GM18498 (cell line): Measurements from ENCODE around the gene EEA1.
"Not testable (repeated sequence)": the region's sequence is repeated elsewhere in the genome, so short reads cannot be mapped to it uniquely, and the experiment has no call there.

Experiments used
- ATAC-seq: cut with Tn5 transposase; IDR thresholded peaks from one replicate; pipeline ENCODE4 v1.9.1; 2021; ENCODE audit warnings: mild to moderate bottlenecking, moderate library complexity; ENCODE audit not compliant: unreplicated experiment

Gene EEA1

DNA sequence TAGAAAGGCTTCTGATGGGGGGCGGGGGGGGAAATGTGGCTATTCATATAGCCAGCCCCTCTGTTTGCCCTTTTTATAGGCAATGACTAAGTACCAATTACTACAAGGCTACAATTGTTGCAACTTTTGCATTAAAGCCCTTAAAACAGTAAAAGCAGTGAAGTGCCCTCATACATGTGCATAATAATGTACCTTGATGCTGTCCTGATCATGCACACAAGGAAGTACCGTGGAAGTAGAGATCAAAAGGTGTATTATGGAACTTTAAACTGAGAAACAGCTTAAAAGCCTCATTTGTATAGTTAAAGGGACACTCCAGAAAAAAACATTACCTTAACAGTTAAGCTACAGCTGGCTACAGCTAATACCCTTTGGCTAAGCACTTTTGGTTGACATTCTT, 114.5 kb downstream of the EEA1 start:
- ATAC-seq = no peak

GRCh38 chr12:92810370-92810769, 118.7 kb downstream of the EEA1 start:
- no peak for ATAC-seq

- no peak for ATAC-seq
Measured at GRCh38 chr12:92803903-92804302, 125.2 kb downstream of the EEA1 start.

DNA sequence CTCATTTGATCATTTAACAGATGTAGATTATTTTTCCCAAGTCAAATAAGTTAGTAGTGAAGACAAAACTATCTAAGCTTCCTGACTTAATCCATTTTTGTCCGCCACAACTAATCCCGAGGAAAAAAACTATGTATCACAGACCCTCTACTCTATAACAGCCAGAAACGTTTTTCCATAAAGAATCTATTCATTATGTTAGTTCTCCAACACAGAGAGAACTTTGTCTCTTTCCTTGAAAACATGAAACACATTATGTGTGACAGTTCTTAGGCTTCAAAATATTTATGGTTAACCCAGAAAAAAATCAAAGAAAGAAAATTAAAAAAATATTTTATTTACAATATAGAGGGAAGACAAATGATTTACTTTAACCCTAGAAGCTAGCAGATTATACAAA, 126.2 kb downstream of the EEA1 start:
- ATAC-seq = no peak

DNA sequence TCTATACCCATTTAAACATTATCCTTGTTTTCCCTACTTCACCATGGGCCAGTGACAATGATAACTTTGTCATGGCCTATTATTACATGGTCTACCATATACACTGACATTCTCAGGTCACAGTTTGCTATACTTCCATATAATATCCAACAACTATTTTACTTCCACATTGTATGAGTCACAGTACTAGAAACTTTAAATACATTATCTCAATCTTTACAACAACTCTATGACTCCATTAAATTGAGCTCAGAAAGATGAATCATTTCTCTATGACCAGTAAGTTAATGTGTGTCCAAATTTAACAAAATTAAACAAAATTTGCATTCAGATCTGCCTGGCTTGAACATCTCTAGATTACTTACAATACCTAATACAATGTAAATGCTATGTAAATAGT, 132.4 kb downstream of the EEA1 start:
- no peak for ATAC-seq

DNA sequence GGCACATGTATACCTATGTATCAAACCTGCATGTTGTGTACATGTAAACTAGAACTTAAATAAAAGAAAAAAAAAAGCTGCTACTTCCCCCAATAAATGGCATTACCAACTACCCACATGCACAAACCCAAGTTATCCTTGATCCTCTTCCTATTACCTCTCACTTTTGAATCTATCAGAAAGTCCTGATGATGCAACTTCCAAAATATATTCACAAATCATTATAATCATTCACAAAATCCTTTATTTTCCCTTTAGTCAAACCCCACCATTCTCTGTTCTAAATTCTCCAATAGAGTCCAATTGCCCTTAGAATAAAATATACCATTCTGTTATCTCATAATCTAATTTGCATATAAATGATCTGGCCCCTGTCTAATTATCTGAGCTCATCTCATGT, 134.3 kb downstream of the EEA1 start:
- ATAC-seq = no peak

- not testable (repeated sequence) for ATAC-seq
Measured at GRCh38 chr12:92794356-92794755, 134.7 kb downstream of the EEA1 start.

DNA sequence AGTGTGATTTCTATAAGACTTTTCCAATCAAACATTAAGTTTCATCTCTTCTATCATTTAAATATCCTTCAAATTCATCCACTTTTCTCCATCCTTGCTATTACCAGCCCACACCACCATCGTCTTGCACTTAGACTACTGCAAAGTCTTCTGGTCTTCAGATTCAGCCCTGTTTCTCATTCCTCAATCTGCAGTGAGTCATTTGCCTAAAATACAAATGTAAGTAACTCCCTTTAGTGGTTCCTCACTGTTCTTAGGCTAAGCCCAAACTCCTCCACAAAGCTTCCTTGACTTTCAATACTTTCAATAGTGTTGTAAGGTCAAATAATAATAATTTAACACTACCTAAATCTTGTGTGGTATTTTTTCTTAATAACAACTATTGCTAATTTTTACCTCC, 143.1 kb downstream of the EEA1 start:
- ATAC-seq = no peak

DNA sequence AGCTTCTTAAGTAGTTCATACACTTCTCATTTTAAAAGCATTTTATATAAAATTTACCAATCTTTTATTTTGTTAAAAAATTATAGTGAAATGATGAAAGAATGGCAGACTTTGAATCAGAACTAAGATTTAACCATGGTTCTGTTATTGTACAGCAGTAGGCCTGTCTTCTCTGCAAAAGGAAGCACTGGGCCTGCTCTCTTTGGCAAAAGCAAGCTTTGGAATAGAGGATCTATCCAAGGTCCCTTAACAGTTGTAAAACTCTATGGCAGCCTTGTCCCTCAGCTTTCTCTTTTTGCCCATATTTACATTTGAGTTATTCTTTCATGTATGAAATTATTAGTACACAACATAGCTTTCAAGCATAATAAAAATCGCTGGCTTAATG, 143.5 kb downstream of the EEA1 start:
- no peak for ATAC-seq

GRCh38 chr12:92784797-92785562, 144.1 kb downstream of the EEA1 start:
- ATAC-seq = peak; percentile 97

DNA sequence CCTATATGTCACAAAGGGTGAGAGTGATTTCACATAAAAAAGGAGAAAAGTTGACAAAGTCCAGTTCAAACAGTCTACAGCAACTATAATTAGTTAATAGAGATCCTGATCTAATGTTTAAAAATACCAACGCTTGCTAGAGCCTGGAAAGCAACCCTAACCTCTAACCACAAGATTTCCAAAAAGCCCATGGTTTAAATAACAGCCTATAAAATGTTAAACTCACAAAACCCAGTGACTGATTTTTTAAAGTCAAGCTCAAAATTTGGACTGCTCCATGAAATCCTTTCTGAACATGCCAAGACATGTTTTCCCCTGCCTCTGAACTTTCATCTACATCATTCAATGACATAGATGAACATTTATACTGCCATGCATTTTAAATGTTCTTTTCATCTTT, 144.7 kb downstream of the EEA1 start:
- ATAC-seq = no peak

GRCh38 chr12:92779902-92780301, 149.2 kb downstream of the EEA1 start:
- ATAC-seq = no peak

- ATAC-seq = no peak
Measured at GRCh38 chr12:92778525-92778924, 150.6 kb downstream of the EEA1 start.

DNA sequence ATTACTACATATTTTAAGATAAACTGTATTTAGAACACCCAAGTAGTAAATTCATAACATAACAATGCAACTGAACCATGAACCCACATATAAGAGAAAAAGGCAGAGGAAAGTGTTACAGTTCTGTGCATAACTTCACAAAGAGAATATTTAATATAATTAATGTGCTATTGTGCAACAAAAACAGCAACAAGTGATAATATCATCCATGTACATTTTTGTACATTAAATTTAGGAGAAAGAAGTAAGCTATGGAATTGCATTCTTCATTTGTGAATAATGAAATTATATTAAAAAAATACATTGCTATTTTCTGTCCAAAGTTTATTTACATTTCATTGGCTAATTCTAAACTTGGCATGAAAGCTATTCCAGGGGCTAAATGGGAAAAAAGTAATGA, 153.7 kb downstream of the EEA1 start:
- ATAC-seq = no peak

DNA sequence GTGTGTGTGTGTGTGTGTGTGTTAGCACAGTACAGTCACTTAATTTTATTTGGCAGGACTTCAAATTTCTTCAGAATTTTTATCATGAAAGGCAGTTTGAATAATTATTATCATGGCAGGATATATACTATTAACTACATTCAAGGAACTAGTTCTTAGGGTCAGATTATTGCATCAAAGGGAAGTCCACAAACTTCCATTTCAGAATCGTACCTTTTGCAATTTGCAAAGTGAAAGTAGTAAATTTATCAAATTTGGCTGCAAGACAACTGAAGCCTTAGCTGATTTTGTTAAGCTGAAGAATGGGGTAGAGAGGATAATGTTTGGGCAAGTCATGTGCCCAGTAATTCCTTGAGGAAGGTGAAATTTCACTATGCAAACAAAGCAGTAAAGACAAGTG, 158.1 kb downstream of the EEA1 start:
- ATAC-seq = no peak

GRCh38 chr12:92769124-92769901, 159.8 kb downstream of the EEA1 start:
- peak; percentile 91 for ATAC-seq

DNA sequence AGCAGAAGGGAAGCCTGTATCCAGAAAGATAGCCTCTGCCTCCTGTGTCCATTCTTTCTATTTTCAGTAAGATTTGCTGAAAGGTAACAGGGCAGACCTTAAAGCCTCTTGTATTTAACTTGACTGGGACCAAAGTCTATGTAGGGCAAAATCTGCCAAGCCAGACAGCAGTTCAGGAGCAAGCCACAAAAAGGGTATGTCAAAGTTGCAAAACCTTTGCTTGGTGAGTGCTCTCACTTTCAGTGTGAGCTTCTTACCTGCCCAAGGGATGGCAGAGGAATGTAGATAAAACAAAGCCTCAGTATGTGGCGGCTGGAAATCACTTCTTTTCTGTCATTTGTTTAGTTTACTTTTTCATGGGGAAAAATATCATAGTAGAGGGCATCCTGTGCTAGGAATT, 163.2 kb downstream of the EEA1 start:
- ATAC-seq = no peak

- no peak for ATAC-seq
Measured at GRCh38 chr12:92764831-92765230, 164.3 kb downstream of the EEA1 start.

- no peak for ATAC-seq
Measured at GRCh38 chr12:92762773-92763172, 166.3 kb downstream of the EEA1 start.

- no peak for ATAC-seq
Measured at GRCh38 chr12:92759634-92760268, 169.3 kb downstream of the EEA1 start.

GRCh38 chr12:92757597-92758121, 171.4 kb downstream of the EEA1 start:
- ATAC-seq = no peak
